Activated gamma-delta T cell treated with anti-CD3 and anti-CD28 coated beads, Interleukin-2, amount 50 U/mL, for 16 hours (primary cell): ENCODE data around the gene GABRP.
"Not testable (repeated sequence)": the region's sequence is repeated elsewhere in the genome, so short reads cannot be mapped to it uniquely, and the experiment has no call there.

Experiments used
- DNase-seq: peaks from one replicate; pipeline ENCODE4 v3.0.0-alpha.2; 2020; ENCODE audit warnings: low read depth

Gene GABRP

GRCh38 chr5:170783498-170784247, at the start of gene GABRP:
GABRP (plus strand) TSS chr5:170783725; CDS start chr5:170788616, 4,891 bp downstream.
- no peak for DNase-seq

- no peak for DNase-seq
These were observed 46.6 kb upstream of the GABRP start for GRCh38 chr5:170736966-170737365.

- no peak for DNase-seq
These were observed 45.9 kb upstream of the GABRP start for GRCh38 chr5:170737591-170737990.

- DNase-seq = no peak
These were observed 44.7 kb upstream of the GABRP start for GRCh38 chr5:170738840-170739239.

DNA sequence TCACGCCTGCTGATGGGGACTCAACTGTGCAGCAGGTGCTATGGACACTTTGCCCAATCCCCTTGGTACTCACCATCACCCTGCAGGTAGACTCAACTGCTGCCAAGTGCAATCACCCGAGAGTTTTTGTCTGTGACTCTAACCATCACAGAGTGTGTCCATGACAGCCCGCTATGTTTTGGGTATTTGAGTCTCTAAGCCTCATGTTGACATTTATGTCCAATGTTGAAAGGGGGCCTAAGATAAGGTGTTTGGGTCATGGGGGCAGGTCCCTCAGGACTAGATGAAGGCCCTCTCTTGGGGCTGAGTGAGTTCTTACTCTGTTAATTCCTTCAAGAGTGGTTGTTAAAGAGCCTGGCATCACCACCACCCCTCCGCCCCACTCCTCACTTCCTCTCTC, 44.1 kb upstream of the GABRP start:
- no peak for DNase-seq

GRCh38 chr5:170740551-170741205, 42.8 kb upstream of the GABRP start:
- DNase-seq = no peak

DNA sequence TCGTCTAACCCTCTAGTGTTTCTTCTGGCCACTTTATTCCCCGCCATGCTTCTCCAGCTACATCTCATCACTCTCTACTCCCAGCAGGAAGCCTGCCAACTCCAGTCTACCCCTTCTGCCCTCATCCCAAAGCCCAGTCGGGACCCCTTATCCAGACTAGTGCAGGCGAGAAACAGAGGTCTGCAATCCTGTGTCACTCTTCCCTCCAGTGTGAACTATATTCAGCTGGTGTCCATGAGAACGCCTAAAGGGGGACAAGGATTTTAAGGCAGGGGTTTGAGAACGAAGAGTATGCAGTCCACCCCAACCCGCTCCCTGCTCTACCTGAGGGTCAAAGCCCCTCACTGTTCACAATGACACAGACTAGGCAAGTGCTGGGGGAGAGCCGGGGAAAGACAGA, 41.7 kb upstream of the GABRP start:
- DNase-seq = no peak

GRCh38 chr5:170743876-170744212, 39.7 kb upstream of the GABRP start:
- no peak for DNase-seq

- DNase-seq = no peak
These were observed 37.9 kb upstream of the GABRP start for GRCh38 chr5:170745481-170746071.

DNA sequence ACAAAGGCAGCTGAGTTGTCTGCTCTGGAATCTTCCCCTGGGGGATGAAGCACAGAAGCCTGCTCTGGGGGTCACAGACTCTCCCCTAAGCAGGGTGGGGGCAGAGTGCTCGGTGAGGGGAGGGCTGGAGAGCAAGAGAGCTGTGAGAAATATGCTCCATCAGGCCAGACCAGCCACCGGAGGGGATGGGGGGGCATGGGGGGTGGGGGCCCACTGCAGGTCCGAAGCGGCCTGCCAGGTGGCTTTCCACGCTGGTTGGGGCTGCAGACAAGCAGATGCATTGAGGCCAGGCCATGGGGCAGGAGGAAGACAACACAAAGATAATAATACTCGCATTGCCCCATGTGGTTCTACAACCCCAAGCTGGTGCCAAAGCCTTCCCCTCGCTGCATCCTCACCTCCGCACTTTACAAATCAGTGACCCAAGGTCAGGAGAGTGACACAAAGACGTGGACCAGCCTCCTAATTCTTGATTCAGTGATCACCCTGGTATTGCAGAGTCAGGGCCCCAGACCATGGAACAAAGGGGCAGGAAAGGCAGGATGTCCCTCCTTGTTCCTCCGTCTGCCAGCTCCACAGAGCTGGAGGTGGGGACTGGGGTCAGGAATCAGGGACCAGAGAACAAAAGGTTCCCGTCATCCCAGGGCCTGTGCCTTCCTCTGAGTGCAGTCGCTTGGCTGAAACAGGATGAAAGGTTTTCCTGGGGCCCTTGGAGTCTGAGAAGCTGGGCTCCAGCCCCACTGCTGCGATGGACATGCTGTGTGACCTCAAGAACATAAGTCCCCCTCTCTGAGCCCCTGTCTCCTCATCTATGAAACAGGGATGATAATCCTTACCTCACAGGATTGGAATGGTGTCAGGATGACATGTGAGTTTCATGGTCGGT, 37.2 kb upstream of the GABRP start:
- no peak for DNase-seq

DNA sequence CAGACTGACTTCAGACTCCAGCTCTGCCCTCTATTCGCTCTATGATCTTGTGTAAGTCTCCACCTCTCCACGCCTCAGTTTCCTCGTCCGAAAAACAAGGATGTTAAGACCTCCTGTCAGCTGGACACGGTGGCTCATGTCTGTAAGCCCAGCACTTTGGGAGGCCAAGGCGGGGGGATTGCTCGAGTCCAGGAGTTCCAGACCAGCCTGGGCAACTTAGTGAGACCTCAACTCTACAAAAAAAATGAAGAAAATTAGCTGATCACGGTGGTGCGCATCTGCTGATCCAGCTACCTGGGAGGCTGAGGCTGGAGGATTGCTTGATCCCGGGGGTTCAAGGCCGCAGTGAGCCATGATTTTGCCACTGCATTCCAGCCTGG, 36.6 kb upstream of the GABRP start:
- no peak for DNase-seq

- no peak for DNase-seq
These were observed 36.2 kb upstream of the GABRP start for GRCh38 chr5:170747357-170747756.

DNA sequence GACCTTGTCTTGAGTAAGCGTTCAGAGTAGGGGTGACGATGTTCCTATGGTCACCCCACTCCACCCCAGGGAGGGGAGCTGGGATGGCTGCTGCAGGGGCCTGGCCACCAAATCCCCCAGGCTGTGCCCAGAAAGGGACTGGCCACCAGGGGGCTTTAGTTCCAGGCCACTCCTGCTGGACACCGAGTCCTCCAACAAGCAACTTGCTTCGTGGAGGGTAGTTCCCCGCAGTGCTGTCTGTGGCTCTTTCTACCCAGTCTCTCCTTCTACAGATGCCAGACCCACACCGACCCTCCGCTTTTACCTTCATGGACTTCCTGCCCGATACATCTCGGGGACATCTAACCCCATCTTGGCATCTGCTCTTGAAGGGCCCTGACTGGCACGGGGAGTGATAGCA, 35.7 kb upstream of the GABRP start:
- DNase-seq = no peak

GRCh38 chr5:170748951-170749471, 34.5 kb upstream of the GABRP start:
- no peak for DNase-seq

- DNase-seq = no peak
These were observed 33.6 kb upstream of the GABRP start for GRCh38 chr5:170749911-170750431.

GRCh38 chr5:170750791-170751190, 32.7 kb upstream of the GABRP start:
- DNase-seq = no peak

- no peak for DNase-seq
These were observed 31.9 kb upstream of the GABRP start for GRCh38 chr5:170751631-170752030.

- no peak for DNase-seq
These were observed 31.0 kb upstream of the GABRP start for GRCh38 chr5:170752257-170753215.

- no peak for DNase-seq
These were observed 30.2 kb upstream of the GABRP start for GRCh38 chr5:170753311-170753710.

GRCh38 chr5:170754508-170754907, 29.0 kb upstream of the GABRP start:
- not testable (repeated sequence) for DNase-seq
